ENCODE data around the gene PAFAH2. TPM values are rescaled to one million over a fixed set of nuclear protein-coding genes. Genes with fewer than 3 reads are reported as not detected.
A peak's percentile ranks its signal among the peaks of the same experiment; 100 is the strongest.

The PAFAH2 gene
- total and polyA plus RNA-seq, 4 donors = 9.0 to 13.8 (median 10.8) TPM

GRCh38 chr1:25990702-25991395 lies 7.0 kb downstream of the PAFAH2 start (continued):
- TF ChIP-seq REST (IDR thresholded peaks at IDR 0.05) = no peak

GRCh38 chr1:25990251-25990650 lies 7.6 kb downstream of the PAFAH2 start:
- Histone ChIP-seq H3K27me3 (ENCODE audit: control insufficient read depth in 4 of 4, insufficient read depth in 4 of 4, low read length in 3 of 4) (no peaks in the 10 kb centered on the region), H3K9ac (ENCODE audit: low read depth in 1 of 2, low read length in 2 of 2) (no peak overlapping the region), H3K27ac (ENCODE audit: low read depth in 1 of 2, low read length in 2 of 2) (no peak overlapping the region), H3K4me3 (ENCODE audit: low read depth in 1 of 3, low read length in 3 of 3) (no peak overlapping the region), H3K9me3 (ENCODE audit: control insufficient read depth in 4 of 4, low read length in 3 of 4) (no peaks in the 10 kb centered on the region), H3K36me3 (ENCODE audit: control insufficient read depth in 4 of 4, insufficient read depth in 3 of 4, low read depth in 1 of 4, low read length in 3 of 4) (peaks cover 0 to 27% (median 5%) of the 10 kb centered on the region in 4 donors), H3K4me1 (ENCODE audit: control insufficient read depth in 4 of 4, insufficient read depth in 4 of 4, low read length in 3 of 4) (peaks cover 0 to 2% (median 0%) of the 10 kb centered on the region in 4 donors)
- TF ChIP-seq HNF4A (conservative IDR thresholded peaks at IDR 0.05) = no peak
- TF ChIP-seq FOXA2 (IDR thresholded peaks at IDR 0.05) = no peak
- TF ChIP-seq RXRA (IDR thresholded peaks at IDR 0.05) = no peak
- no peak for TF ChIP-seq TAF1 (conservative IDR thresholded peaks at IDR 0.05)
- no peak for DNase-seq (ENCODE audit: low spot score)
- WGBS = 76% methylated on average over 6 of the region's 6 CpGs

- Histone ChIP-seq H3K4me3 (ENCODE audit: low read depth in 1 of 3, low read length in 3 of 3) (no peak overlapping the region), H3K9me3 (ENCODE audit: control insufficient read depth in 4 of 4, low read length in 3 of 4) (no peaks in the 10 kb centered on the region), H3K27ac (ENCODE audit: low read depth in 1 of 2, low read length in 2 of 2) (no peak overlapping the region), H3K27me3 (ENCODE audit: control insufficient read depth in 4 of 4, insufficient read depth in 4 of 4, low read length in 3 of 4) (no peaks in the 10 kb centered on the region), H3K4me1 (ENCODE audit: control insufficient read depth in 4 of 4, insufficient read depth in 4 of 4, low read length in 3 of 4) (peaks cover 0 to 2% (median 0%) of the 10 kb centered on the region in 4 donors), H3K36me3 (ENCODE audit: control insufficient read depth in 4 of 4, insufficient read depth in 3 of 4, low read depth in 1 of 4, low read length in 3 of 4) (peaks cover 0 to 29% (median 6%) of the 10 kb centered on the region in 4 donors), H3K9ac (ENCODE audit: low read depth in 1 of 2, low read length in 2 of 2) (peak overlapping the region in 1 of 2 donors; percentile 20)
- WGBS = 91% methylated on average over 11 of the region's 11 CpGs
- DNase-seq (ENCODE audit: low spot score) = no peak
- TF ChIP-seq RXRA (IDR thresholded peaks at IDR 0.05) = no peak
- no peak for TF ChIP-seq RAD21 (IDR thresholded peaks at IDR 0.05)
- no peak for TF ChIP-seq TAF1 (conservative IDR thresholded peaks at IDR 0.05)
- no peak for TF ChIP-seq JUND (IDR thresholded peaks at IDR 0.05)
- TF ChIP-seq SP1 (IDR thresholded peaks at IDR 0.05) = no peak
- no peak for TF ChIP-seq FOXA1 (IDR thresholded peaks at IDR 0.05)
- TF ChIP-seq HNF4G (IDR thresholded peaks at IDR 0.05) = no peak
- TF ChIP-seq ATF3 (IDR thresholded peaks at IDR 0.05) = no peak
- no peak for TF ChIP-seq MAX (IDR thresholded peaks at IDR 0.05)
- TF ChIP-seq NR2F2 (IDR thresholded peaks at IDR 0.05) = no peak
- TF ChIP-seq HNF4A (conservative IDR thresholded peaks at IDR 0.05) = no peak
- TF ChIP-seq REST (IDR thresholded peaks at IDR 0.05) = no peak
Measured at GRCh38 chr1:25989440-25990234, 8.2 kb downstream of the PAFAH2 start.

Measured in liver (tissue), 9 donors.